ENCODE results near the gene TENT4B.

The TENT4B gene

GRCh38 chr16:50247123-50247905 lies 94.2 kb downstream of the TENT4B start:
- TF ChIP-seq TCF12 (IDR thresholded peaks at IDR 0.05; ENCODE audit: low read depth) (no peak), EGR1 (IDR thresholded peaks at IDR 0.05) (no peak), RAD21 (IDR thresholded peaks at IDR 0.05; ENCODE audit: low read depth) (no peak), ZBTB7A (IDR thresholded peaks at IDR 0.05; ENCODE audit: low read depth) (no peak), YY1 (IDR thresholded peaks at IDR 0.05; ENCODE audit: low read depth) (no peak), FOXM1 (IDR thresholded peaks at IDR 0.05; ENCODE audit: borderline replicate concordance, low read depth) (no peak), USF1 (IDR thresholded peaks at IDR 0.05) (no peak), TAF1 (IDR thresholded peaks at IDR 0.05; ENCODE audit: low read depth) (no peak), CEBPB (IDR thresholded peaks at IDR 0.05) (no peak), MAX (IDR thresholded peaks at IDR 0.05) (no peak), REST (IDR thresholded peaks at IDR 0.05; ENCODE audit: low read depth) (no peak), NFIC (IDR thresholded peaks at IDR 0.05) (no peak), EP300 (IDR thresholded peaks at IDR 0.05; ENCODE audit: borderline replicate concordance) (no peak), TEAD4 (IDR thresholded peaks at IDR 0.05) (no peak), CREB1 (IDR thresholded peaks at IDR 0.05; ENCODE audit: low read depth) (no peak)

GRCh38 chr16:50247906-50248608 lies 95.0 kb downstream of the TENT4B start:
- TF ChIP-seq CEBPB (IDR thresholded peaks at IDR 0.05) (no peak), CREB1 (IDR thresholded peaks at IDR 0.05; ENCODE audit: low read depth) (no peak), USF1 (IDR thresholded peaks at IDR 0.05) (no peak), ZBTB7A (IDR thresholded peaks at IDR 0.05; ENCODE audit: low read depth) (no peak), EGR1 (IDR thresholded peaks at IDR 0.05) (no peak), MAX (IDR thresholded peaks at IDR 0.05) (no peak), TEAD4 (IDR thresholded peaks at IDR 0.05) (no peak), TAF1 (IDR thresholded peaks at IDR 0.05; ENCODE audit: low read depth) (no peak), RAD21 (IDR thresholded peaks at IDR 0.05; ENCODE audit: low read depth) (no peak), NFIC (IDR thresholded peaks at IDR 0.05) (no peak), REST (IDR thresholded peaks at IDR 0.05; ENCODE audit: low read depth) (no peak), YY1 (IDR thresholded peaks at IDR 0.05; ENCODE audit: low read depth) (no peak)

GRCh38 chr16:50248845-50249244 lies 95.7 kb downstream of the TENT4B start:
- TF ChIP-seq REST (IDR thresholded peaks at IDR 0.05; ENCODE audit: low read depth), result no peak
- no peak for TF ChIP-seq CEBPB (IDR thresholded peaks at IDR 0.05)
- TF ChIP-seq CREB1 (IDR thresholded peaks at IDR 0.05; ENCODE audit: low read depth), result no peak
- no peak for TF ChIP-seq TCF12 (IDR thresholded peaks at IDR 0.05; ENCODE audit: low read depth)
- TF ChIP-seq ZBTB7A (IDR thresholded peaks at IDR 0.05; ENCODE audit: low read depth), result no peak
- TF ChIP-seq MAX (IDR thresholded peaks at IDR 0.05), result no peak
- TF ChIP-seq TEAD4 (IDR thresholded peaks at IDR 0.05), result no peak
- TF ChIP-seq NFIC (IDR thresholded peaks at IDR 0.05), result no peak
- no peak for TF ChIP-seq USF1 (IDR thresholded peaks at IDR 0.05)
- no peak for TF ChIP-seq FOXM1 (IDR thresholded peaks at IDR 0.05; ENCODE audit: borderline replicate concordance, low read depth)
- TF ChIP-seq TAF1 (IDR thresholded peaks at IDR 0.05; ENCODE audit: low read depth), result no peak
- no peak for TF ChIP-seq YY1 (IDR thresholded peaks at IDR 0.05; ENCODE audit: low read depth)
- TF ChIP-seq EGR1 (IDR thresholded peaks at IDR 0.05), result no peak
- TF ChIP-seq RAD21 (IDR thresholded peaks at IDR 0.05; ENCODE audit: low read depth), result no peak
- TF ChIP-seq EP300 (IDR thresholded peaks at IDR 0.05; ENCODE audit: borderline replicate concordance), result no peak
